ENCODE measurements around the gene RASA4B. TPM values are rescaled to one million over a fixed set of nuclear protein-coding genes. Genes with fewer than 3 reads are reported as not detected.
"Not testable (repeated sequence)": the region's sequence is repeated elsewhere in the genome, so short reads cannot be mapped to it uniquely, and the experiment has no call there.

RASA4B gene
- polyA plus RNA-seq, 2 donors: 4.6 to 4.9 TPM

DNA sequence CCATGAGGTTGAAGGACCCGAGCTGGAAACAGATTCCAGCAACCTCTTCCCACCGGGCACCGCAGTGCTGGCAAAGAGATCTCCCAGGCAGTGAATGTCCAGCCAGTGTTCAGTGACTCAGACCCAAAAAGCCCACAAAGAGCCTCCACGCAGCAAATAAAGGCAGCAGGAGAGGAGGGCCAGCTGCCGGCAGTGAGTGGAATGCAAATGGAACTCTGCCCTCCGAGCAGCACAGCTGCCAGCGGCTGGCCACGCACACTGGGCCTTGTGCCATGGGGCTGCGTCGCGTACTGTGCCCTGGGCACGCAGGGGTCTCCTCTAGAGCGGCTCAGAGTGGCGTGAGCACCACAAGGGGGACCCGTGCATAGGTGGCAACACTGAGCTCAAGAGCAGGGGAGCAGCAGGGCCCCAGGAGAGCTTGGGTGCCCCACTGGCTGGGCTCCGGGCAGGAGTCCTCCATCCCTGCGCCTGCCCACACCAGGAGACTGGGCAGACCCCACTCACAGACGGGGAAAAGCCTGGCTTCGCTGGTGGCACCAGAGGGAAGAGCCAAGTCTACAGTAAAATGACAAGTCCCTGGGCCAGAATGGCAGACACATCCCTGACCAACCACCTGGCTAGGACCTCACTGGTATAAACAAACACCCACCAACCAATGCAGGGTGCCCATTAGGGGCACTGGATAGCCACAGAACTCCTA is 42.7 kb downstream of the RASA4B start:
- not testable (repeated sequence) for H3K9me3 ChIP-seq (ENCODE audit: control insufficient read depth in 2 of 2, insufficient read depth in 1 of 2, low read depth in 1 of 2, low read length in 1 of 2); H3K27me3 ChIP-seq (ENCODE audit: control insufficient read depth in 1 of 2, insufficient read depth in 2 of 2, low read length in 2 of 2); H3K27ac ChIP-seq (ENCODE audit: low read depth in 2 of 2, low read length in 1 of 2); H3K4me3 ChIP-seq (ENCODE audit: low read depth in 1 of 2, low read length in 2 of 2); H3K4me1 ChIP-seq (ENCODE audit: control insufficient read depth in 2 of 2, insufficient read depth in 2 of 2, low read length in 1 of 2)
- peaks cover 0 to 26% of the 10 kb centered on the region in 2 donors for H3K36me3 ChIP-seq (ENCODE audit: control insufficient read depth in 2 of 2, insufficient read depth in 2 of 2, low read length in 1 of 2)
- 76 to 83% methylated on average over 6 to 11 of the region's 19 CpGs for whole genome bisulfite sequencing, 2 donors

DNA sequence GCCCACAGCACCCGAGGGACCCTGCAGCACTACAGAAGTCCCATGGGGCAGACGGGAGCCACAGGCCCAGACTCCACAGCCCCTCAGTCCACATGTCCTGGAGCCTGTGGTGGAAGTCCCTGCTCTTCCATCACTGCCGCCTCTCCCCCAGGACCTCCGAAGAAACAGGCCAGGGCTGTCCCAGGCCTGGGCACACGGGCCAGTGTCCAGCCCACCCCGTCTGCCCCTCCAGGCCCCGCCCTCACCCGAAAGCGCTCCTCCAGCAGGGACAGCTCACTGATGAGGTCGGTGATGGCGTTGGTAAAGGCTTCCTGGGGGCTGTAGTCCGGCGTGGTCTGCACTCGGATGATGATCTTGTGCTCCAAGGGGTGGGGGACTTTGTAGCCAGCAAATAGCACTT is 43.5 kb downstream of the RASA4B start:
- not testable (repeated sequence) for H3K9me3 ChIP-seq (ENCODE audit: control insufficient read depth in 2 of 2, insufficient read depth in 1 of 2, low read depth in 1 of 2, low read length in 1 of 2); H3K4me3 ChIP-seq (ENCODE audit: low read depth in 1 of 2, low read length in 2 of 2); H3K4me1 ChIP-seq (ENCODE audit: control insufficient read depth in 2 of 2, insufficient read depth in 2 of 2, low read length in 1 of 2); H3K27me3 ChIP-seq (ENCODE audit: control insufficient read depth in 1 of 2, insufficient read depth in 2 of 2, low read length in 2 of 2); H3K27ac ChIP-seq (ENCODE audit: low read depth in 2 of 2, low read length in 1 of 2)
- peaks cover 0 to 27% of the 10 kb centered on the region in 2 donors for H3K36me3 ChIP-seq (ENCODE audit: control insufficient read depth in 2 of 2, insufficient read depth in 2 of 2, low read length in 1 of 2)
- 83 to 84% methylated on average over 9 to 11 of the region's 14 CpGs for WGBS, 2 donors

DNA sequence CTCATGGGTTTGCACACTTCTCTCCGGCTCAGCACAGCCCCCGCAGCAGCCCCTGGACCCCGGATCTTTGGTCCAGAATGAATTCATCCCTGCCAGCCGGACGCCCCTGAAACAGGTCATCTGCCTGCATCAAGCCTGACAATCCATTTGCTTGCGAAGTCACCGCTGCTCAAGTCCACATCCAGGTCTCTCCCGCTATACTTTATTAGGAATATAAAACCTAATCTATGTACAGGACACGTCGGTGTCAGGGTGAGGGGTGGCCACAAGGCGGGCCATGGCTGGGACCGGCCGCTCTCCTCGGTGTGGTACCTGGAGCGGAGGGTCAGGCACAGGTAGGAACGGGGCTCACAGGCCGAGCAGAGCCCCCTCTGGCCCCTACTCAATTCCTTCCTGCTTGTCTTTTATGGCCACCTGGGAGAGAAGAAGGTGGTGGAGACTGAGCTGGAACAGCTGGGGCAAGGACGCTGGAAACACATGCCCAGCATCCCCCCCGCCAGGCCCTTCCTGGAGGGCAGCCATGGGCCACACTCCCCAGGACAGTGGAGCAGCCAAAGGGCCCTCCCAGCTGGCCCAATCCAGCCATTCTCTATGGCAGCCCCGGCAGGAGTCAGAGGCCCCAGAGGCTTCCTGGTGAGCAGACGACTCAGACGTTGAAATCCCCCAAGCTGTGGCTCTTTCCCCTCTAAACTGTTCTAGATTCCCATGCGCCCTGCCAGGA is 44.1 kb downstream of the RASA4B start:
- Histone ChIP-seq H3K27ac (ENCODE audit: low read depth in 2 of 2, low read length in 1 of 2) (no peak overlapping the region), H3K9me3 (ENCODE audit: control insufficient read depth in 2 of 2, insufficient read depth in 1 of 2, low read depth in 1 of 2, low read length in 1 of 2) (no peaks in the 10 kb centered on the region), H3K4me3 (ENCODE audit: low read depth in 1 of 2, low read length in 2 of 2) (no peak overlapping the region), H3K4me1 (ENCODE audit: control insufficient read depth in 2 of 2, insufficient read depth in 2 of 2, low read length in 1 of 2) (no peaks in the 10 kb centered on the region), H3K27me3 (ENCODE audit: control insufficient read depth in 1 of 2, insufficient read depth in 2 of 2, low read length in 2 of 2) (no peaks in the 10 kb centered on the region), H3K36me3 (ENCODE audit: control insufficient read depth in 2 of 2, insufficient read depth in 2 of 2, low read length in 1 of 2) (peaks cover 0 to 27% of the 10 kb centered on the region in 2 donors)
- 80 to 81% methylated on average over 23 of the region's 23 CpGs for WGBS, 2 donors

DNA sequence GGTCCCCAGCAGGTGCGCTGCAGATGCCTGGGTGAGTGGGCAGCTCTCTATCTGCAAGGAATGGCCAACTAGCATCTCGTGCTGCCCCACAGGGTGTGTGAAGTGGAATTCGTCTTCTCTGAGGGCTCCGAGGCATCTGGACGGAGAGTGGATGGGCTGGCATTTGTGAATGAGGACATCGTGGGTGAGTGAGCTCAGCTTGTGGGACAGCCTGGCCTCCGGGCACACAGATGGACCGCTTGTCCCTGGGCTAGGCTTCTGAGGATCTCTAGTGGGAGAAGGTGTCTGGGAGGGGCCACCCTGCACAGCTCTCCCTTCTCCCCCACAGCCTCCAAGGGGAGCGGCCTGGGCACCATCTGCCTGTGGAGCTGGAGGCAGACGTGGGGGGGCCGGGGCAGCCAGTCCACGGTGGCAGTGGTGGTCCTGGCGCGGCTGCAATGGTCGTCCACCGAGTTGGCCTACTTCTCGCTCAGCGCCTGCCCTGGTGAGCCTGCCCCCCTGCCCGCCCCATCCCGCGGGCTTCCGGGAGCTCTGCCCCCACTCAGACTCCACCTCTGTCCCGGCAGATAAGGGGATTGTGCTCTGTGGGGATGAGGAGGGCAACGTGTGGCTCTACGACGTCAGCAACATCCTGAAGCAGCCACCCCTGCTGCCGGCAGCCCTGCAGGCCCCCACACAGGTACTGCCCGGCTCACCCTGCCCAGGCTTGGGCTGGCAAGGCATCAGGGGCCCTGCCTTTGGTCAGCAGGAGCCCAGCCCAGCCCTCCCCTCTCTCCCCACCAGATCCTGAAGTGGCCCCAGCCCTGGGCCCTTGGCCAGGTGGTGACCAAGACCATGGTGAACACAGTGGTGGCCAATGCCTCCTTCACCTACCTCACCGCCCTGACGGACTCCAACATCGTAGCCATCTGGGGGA is 45.2 kb downstream of the RASA4B start:
- H3K9me3 ChIP-seq (ENCODE audit: control insufficient read depth in 2 of 2, insufficient read depth in 1 of 2, low read depth in 1 of 2, low read length in 1 of 2): no peaks in the 10 kb centered on the region
- H3K36me3 ChIP-seq (ENCODE audit: control insufficient read depth in 2 of 2, insufficient read depth in 2 of 2, low read length in 1 of 2): peaks cover 0 to 29% of the 10 kb centered on the region in 2 donors
- no peak overlapping the region for H3K4me3 ChIP-seq (ENCODE audit: low read depth in 1 of 2, low read length in 2 of 2)
- H3K27me3 ChIP-seq (ENCODE audit: control insufficient read depth in 1 of 2, insufficient read depth in 2 of 2, low read length in 2 of 2): no peaks in the 10 kb centered on the region
- 73 to 75% methylated on average over 31 of the region's 31 CpGs for WGBS, 2 donors
- H3K27ac ChIP-seq (ENCODE audit: low read depth in 2 of 2, low read length in 1 of 2): no peak overlapping the region
- no peaks in the 10 kb centered on the region for H3K4me1 ChIP-seq (ENCODE audit: control insufficient read depth in 2 of 2, insufficient read depth in 2 of 2, low read length in 1 of 2)

DNA sequence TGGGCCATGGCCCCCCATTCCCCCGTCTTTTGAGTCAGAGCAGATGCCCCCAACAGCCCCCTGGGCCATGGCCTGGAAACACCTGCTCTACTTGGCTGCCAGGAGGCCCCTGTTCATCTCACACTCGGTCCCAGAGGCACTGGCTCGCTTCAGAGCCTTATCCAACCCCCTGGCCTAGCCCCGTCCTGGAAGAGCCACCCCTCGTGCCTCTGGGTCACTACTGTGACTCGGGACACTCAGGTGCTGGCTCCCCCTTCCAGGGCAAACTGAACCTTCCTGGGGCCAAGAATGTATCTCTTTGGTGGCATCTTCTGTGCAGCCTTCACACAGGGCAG is 45.8 kb downstream of the RASA4B start:
- no peak overlapping the region for H3K27ac ChIP-seq (ENCODE audit: low read depth in 2 of 2, low read length in 1 of 2)
- H3K4me3 ChIP-seq (ENCODE audit: low read depth in 1 of 2, low read length in 2 of 2): no peak overlapping the region
- 79 to 83% methylated on average over 6 of the region's 6 CpGs for WGBS, 2 donors
- H3K4me1 ChIP-seq (ENCODE audit: control insufficient read depth in 2 of 2, insufficient read depth in 2 of 2, low read length in 1 of 2): no peaks in the 10 kb centered on the region
- H3K36me3 ChIP-seq (ENCODE audit: control insufficient read depth in 2 of 2, insufficient read depth in 2 of 2, low read length in 1 of 2): peaks cover 0 to 29% of the 10 kb centered on the region in 2 donors
- no peaks in the 10 kb centered on the region for H3K9me3 ChIP-seq (ENCODE audit: control insufficient read depth in 2 of 2, insufficient read depth in 1 of 2, low read depth in 1 of 2, low read length in 1 of 2)
- H3K27me3 ChIP-seq (ENCODE audit: control insufficient read depth in 1 of 2, insufficient read depth in 2 of 2, low read length in 2 of 2): no peaks in the 10 kb centered on the region

DNA sequence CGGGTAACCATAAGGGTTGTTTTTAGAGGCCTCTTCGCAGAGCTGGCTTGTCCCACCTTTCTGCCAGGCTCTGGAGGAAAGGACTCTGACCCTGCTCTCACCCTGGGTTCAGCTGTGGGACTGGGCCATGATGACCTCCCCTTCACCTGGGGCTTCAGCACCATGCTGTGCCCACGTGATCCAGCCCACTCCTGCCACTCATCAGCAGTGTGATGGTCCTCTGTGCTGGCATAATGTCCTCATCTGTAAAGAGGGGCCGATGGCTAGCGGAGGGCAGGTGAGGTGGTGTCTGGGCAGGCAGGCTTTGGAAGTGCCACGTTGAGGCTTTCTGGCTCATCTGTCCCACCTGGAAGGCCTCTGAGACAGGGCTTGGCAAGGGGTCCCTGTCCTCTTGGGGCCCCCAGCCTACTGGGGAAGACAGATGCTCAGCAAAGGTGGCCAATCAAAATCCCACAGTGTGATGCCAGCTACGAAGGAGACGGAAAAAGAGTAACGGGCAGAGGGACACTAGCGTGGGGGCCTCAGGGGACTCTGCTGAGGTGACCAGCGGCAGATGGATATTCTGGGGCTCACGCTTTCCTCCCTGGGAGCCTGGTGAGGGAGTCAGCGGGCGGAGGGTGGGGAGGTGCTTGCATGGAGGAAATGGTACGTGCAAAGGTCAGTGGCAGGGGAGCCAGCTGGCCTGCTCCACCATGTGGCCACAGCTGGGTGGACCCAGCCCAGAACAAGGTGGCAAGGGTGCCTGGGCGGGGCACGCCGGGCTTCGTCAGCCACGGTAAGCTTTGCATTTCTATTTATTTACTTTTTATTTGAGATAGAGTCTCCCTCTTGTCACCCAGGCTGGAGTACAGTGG is 47.4 kb downstream of the RASA4B start:
- Histone ChIP-seq H3K9me3 (ENCODE audit: control insufficient read depth in 2 of 2, insufficient read depth in 1 of 2, low read depth in 1 of 2, low read length in 1 of 2) (no peaks in the 10 kb centered on the region), H3K36me3 (ENCODE audit: control insufficient read depth in 2 of 2, insufficient read depth in 2 of 2, low read length in 1 of 2) (peaks cover 0 to 29% of the 10 kb centered on the region in 2 donors), H3K27me3 (ENCODE audit: control insufficient read depth in 1 of 2, insufficient read depth in 2 of 2, low read length in 2 of 2) (no peaks in the 10 kb centered on the region), H3K27ac (ENCODE audit: low read depth in 2 of 2, low read length in 1 of 2) (no peak overlapping the region), H3K4me1 (ENCODE audit: control insufficient read depth in 2 of 2, insufficient read depth in 2 of 2, low read length in 1 of 2) (peaks cover 5 to 6% of the 10 kb centered on the region in 2 donors), H3K4me3 (ENCODE audit: low read depth in 1 of 2, low read length in 2 of 2) (no peak overlapping the region)
- WGBS, 2 donors: 71 to 73% methylated on average over 20 of the region's 20 CpGs

DNA sequence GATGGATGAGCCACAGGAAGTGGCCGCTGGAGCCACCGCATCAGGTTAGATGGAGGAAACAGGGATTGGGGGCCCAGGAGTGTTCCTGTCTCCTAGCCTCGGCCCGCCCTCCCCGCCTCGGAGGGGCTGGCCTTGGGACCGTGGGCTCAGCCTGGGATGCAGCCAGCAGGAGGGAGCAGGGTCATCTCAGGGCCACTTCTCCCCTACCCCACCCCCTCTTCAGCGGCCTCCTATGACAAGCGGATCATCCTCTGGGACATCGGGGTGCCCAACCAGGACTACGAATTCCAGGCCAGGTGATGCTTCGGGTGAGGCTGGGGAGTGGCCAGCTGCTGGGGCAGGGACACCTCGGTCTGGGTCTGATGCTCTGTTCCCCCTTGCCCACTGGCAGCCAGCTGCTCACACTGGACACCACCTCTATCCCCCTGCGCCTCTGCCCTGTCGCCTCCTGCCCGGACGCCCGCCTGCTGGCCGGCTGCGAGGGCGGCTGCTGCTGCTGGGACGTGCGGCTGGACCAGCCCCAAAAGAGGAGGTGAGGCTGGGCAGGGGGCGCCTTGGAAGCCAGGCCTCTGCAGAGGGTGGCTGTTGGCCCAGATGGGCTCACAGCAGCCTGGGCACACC is 48.1 kb downstream of the RASA4B start:
- no peak overlapping the region for H3K4me3 ChIP-seq (ENCODE audit: low read depth in 1 of 2, low read length in 2 of 2)
- H3K27me3 ChIP-seq (ENCODE audit: control insufficient read depth in 1 of 2, insufficient read depth in 2 of 2, low read length in 2 of 2): no peaks in the 10 kb centered on the region
- no peaks in the 10 kb centered on the region for H3K9me3 ChIP-seq (ENCODE audit: control insufficient read depth in 2 of 2, insufficient read depth in 1 of 2, low read depth in 1 of 2, low read length in 1 of 2)
- H3K4me1 ChIP-seq (ENCODE audit: control insufficient read depth in 2 of 2, insufficient read depth in 2 of 2, low read length in 1 of 2): peaks cover 5 to 6% of the 10 kb centered on the region in 2 donors
- no peak overlapping the region for H3K27ac ChIP-seq (ENCODE audit: low read depth in 2 of 2, low read length in 1 of 2)
- peaks cover 0 to 29% of the 10 kb centered on the region in 2 donors for H3K36me3 ChIP-seq (ENCODE audit: control insufficient read depth in 2 of 2, insufficient read depth in 2 of 2, low read length in 1 of 2)
- WGBS, 2 donors: 88 to 89% methylated on average over 24 of the region's 24 CpGs

DNA sequence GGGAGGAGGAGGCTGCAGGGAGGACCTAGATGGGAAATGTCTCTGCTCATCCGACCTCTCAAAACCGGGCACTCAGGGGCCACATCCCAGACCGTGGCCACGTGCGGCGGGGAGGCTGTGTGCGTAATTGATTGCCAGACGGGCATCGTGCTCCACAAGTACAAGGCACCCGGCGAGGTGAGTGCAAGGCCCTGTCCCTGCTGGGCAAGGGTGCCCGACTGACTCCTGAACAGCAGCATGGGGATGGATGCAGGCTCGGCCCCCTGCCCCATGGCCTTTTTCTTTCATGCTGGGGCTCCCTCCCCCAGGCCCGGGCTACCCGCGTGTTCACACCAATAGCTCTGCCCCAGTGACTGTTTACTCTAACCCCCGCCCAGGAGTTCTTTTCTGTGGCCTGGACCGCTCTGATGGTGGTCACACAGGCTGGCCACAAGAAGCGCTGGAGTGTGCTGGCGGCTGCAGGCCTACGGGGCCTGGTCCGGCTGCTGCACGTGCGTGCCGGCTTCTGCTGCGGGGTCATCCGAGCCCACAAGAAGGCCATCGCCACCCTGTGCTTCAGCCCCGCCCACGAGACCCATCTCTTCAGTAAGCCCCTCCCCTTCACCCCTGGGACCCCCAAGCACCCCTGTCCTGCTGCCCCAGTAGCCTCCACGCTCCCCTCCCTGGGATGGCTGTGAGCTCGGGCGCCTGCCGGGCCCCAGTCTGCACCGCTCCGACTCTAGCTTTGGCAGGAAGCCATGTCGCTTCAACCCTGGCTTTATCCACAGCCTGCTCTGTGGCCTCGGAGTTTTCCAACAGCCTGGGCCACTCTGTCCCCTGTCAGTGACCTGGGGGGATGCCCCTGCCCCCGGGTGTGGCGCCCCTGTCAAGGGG is 48.9 kb downstream of the RASA4B start:
- peaks cover 0 to 29% of the 10 kb centered on the region in 2 donors for H3K36me3 ChIP-seq (ENCODE audit: control insufficient read depth in 2 of 2, insufficient read depth in 2 of 2, low read length in 1 of 2)
- H3K4me3 ChIP-seq (ENCODE audit: low read depth in 1 of 2, low read length in 2 of 2): no peak overlapping the region
- no peaks in the 10 kb centered on the region for H3K27me3 ChIP-seq (ENCODE audit: control insufficient read depth in 1 of 2, insufficient read depth in 2 of 2, low read length in 2 of 2)
- no peaks in the 10 kb centered on the region for H3K9me3 ChIP-seq (ENCODE audit: control insufficient read depth in 2 of 2, insufficient read depth in 1 of 2, low read depth in 1 of 2, low read length in 1 of 2)
- no peak overlapping the region for H3K27ac ChIP-seq (ENCODE audit: low read depth in 2 of 2, low read length in 1 of 2)
- 86% methylated on average over 39 to 40 of the region's 40 CpGs for WGBS, 2 donors
- H3K4me1 ChIP-seq (ENCODE audit: control insufficient read depth in 2 of 2, insufficient read depth in 2 of 2, low read length in 1 of 2): peaks cover 5 to 8% of the 10 kb centered on the region in 2 donors

All from esophagus (tissue), 2 donors.